NCI-H460 (cell line): ENCODE results near the gene ARHGEF17. TPM values are rescaled to one million over a fixed set of nuclear protein-coding genes. Genes with fewer than 3 reads are reported as not detected.
A peak's percentile ranks its signal among the peaks of the same experiment; 100 is the strongest.

Experiments
- DNase-seq: peaks from one replicate; pipeline ENCODE4 v3.0.0-alpha.2; 2016; ENCODE audit warnings: low read depth; ENCODE audit errors: extremely low read depth
- total RNA-seq: library from RNA; depleted of rRNA; stranded (reverse); fragments of >200 nt; shearing (Covaris generic); gene quantifications from 2 replicates; pipeline ENCODE4 v1.2.3, GENCODE V29; 2014

The ARHGEF17 gene
- total RNA-seq, 1 experiment from 2014 or later: 3.7 TPM

DNA sequence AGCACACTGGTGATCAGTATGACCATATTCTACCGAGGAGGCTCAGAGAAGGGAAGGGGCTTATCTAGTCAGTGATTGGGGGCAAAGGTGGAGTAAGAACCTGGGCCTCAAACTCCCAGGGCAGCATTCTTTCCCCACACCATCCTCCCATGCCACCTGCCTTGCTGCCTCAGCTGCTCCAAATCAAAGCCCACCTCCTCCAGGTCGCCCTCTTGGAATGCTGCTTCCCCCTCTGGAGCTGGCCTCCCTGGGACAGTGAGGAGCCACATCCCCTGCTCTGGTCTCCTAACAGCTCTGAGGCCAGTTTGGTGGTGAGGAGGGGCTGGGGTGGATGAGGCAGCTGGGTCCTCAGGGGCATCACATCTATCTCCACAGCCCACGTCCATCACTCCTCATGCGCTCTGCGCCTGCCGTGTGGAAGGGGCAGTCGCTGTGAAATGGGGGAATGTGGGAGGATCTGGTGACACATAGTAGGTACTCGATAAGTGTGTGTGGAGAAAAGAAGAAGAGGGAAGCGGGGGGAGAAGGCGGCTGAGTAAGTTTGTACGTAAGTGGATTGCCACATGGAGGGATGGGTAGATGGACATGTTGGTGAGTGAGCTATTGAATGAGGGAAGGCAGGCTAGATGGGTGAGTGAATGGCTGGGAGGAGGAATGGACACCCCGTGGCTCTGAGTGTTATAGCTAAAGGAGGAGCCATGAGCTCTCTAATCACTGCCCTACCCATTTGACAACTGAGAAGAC is 16.1 kb upstream of the ARHGEF17 start:
- DNase-seq: no peak

DNA sequence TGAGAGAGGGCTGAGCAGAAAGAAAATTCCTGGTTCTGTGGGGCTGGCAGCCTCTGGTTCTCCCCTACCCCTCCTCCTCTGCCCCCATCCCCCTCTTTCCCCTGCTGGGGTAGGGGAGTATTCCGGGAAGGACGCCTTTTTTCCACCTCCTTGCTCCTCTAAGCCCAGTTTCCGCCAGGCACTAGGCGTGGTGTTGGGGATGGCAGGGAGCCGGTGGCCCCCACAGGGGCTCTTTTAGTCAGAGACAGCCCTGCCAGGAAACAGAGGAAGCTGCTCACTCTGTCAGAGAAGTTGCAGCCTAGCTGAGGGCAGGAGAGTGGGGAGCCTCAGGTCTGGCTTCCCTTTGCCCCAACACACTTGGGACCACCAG is 15.6 kb upstream of the ARHGEF17 start:
- no peak for DNase-seq

DNA sequence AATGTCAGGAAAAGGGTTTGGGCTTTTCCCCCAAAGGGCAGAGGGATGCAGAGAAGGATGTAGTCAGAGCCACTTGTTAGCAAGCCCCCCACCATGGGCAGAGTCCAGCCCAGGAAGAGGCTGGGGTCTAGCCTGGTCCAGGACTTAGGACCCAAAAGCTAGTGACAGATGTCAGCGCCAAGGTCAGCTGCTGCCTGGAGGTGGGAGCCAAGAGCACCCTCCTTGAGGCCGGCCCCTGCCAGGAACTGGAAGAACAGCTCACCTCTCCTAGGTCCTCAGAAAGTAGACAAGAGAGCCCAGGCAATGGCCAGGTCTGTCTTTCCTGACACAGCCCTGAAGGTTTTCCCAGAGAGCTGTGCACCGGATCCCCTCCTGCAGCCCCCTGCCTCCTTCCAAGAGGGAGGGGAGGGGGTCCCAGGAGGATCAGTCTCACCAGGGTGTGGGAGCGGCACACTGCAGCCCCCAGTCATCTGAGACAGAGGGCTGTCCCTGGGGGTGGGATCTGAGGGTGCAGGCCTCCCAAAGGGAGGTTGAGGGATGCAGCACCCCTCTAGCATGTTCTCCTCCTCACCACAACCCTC is 14.6 kb upstream of the ARHGEF17 start:
- no peak for DNase-seq

DNA sequence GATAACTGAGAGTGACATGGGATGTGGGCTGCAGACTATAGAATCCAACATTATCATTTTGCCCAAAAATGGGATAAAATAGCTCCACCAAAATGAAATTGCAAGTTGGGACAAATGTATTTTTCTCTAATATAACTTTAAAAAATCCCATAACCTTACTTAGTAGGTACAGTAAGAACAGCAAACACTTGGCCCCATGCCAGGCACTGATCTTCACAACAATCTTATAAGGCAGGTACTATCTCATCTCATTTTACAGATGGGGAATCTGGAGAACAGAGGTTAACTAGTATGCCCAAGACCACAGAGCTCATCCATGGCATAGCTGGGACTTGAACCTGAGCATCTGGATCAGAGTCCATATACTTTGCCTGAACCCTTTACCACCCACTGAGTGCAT is 13.5 kb upstream of the ARHGEF17 start:
- DNase-seq: no peak

DNA sequence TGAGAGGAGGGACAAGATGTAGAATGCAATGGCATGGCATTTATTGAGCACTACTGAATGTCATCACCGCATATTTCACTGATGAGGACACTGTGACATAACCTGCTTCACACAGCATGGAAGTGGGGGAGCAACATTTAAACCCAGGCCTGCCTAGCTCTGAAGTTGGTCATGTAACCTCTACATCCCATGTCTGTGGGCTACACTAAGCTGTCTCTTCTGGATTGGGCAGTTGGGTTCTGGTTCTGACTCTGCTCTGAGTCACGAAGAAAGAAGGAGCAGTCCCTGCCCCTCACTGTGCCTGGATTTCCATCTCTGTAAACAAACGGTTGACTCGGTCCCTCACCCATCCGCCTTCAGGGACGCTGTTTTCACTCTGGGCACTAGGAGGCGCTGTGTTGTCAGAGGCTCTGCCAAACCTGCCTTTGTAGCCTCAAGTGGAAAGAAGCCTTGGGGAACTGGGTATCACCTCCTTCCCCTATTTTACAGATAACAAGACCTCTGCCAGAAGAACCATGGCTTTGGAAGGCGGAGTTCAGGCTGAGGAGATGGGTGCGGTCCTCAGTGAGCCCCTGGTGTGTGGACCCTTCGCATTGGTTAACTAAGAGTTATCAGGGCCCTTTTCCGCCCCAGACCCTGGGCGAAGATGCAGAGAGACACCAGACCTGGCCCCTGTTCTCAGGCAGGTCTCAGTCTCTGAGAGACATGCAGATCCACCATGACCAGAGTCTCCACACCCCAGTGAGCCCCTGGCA is 12.7 kb upstream of the ARHGEF17 start:
- DNase-seq: peak; percentile 62

DNA sequence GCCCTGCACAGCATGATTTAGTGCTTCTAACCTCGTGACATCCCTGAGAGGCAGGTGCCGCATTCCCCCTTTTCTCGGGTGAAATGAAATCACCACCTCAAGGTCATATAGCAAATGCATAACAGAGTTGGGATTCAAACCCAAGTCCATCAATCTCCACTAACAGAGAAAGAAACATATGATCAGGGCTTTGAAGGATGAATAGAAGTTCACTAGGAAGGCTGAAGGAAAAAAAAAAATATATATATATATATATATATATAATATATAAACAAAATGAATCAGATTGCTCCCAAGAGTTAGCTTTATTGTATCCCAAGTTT is 12.1 kb upstream of the ARHGEF17 start:
- no peak for DNase-seq

DNA sequence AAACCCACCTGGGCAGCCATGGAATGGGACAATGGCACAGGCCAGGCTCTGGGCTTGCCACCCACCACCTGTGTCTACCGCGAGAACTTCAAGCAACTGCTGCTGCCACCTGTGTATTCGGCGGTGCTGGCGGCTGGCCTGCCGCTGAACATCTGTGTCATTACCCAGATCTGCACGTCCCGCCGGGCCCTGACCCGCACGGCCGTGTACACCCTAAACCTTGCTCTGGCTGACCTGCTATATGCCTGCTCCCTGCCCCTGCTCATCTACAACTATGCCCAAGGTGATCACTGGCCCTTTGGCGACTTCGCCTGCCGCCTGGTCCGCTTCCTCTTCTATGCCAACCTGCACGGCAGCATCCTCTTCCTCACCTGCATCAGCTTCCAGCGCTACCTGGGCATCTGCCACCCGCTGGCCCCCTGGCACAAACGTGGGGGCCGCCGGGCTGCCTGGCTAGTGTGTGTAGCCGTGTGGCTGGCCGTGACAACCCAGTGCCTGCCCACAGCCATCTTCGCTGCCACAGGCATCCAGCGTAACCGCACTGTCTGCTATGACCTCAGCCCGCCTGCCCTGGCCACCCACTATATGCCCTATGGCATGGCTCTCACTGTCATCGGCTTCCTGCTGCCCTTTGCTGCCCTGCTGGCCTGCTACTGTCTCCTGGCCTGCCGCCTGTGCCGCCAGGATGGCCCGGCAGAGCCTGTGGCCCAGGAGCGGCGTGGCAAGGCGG is 11.4 kb upstream of the ARHGEF17 start:
- no peak for DNase-seq

DNA sequence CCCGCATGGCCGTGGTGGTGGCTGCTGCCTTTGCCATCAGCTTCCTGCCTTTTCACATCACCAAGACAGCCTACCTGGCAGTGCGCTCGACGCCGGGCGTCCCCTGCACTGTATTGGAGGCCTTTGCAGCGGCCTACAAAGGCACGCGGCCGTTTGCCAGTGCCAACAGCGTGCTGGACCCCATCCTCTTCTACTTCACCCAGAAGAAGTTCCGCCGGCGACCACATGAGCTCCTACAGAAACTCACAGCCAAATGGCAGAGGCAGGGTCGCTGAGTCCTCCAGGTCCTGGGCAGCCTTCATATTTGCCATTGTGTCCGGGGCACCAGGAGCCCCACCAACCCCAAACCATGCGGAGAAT is 10.9 kb upstream of the ARHGEF17 start:
- DNase-seq: no peak

DNA sequence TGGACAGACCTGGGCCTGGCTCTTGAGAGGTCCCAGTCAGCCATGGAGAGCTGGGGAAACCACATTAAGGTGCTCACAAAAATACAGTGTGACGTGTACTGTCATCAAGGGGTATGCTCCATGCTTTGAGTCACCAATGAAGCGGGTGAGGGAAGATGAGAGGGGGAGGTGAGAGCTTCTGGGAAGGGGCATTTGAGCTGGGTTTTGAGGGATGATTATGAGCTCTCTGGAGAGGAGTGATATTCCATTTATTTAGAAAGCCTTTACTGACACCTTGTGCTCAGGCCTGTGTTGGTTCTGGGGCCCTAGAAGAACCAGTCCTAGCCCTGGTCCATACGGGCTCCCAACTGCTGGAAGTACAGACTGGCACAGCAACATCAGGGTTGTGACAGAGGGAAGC is 10.4 kb upstream of the ARHGEF17 start:
- DNase-seq: no peak

DNA sequence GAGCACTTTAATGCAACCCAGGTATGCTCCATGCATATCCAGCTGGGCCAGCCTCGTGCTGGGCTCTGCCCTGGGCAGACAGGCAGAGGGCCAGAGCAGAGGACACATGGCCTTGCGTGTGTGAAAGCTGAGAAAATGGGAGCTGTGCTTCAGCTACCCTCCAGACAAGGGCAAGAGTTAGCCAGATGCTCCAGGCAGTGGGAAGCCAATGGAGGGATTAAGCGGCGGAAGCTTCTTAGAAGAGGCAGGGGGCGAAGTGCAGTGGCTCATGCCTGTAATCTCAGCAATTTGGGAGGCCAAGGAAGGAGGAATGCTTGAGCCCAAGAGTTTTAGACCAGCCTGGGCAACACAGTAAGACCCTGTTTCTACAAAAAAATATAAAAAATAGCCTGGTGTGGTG is 9.8 kb upstream of the ARHGEF17 start:
- DNase-seq: no peak

DNA sequence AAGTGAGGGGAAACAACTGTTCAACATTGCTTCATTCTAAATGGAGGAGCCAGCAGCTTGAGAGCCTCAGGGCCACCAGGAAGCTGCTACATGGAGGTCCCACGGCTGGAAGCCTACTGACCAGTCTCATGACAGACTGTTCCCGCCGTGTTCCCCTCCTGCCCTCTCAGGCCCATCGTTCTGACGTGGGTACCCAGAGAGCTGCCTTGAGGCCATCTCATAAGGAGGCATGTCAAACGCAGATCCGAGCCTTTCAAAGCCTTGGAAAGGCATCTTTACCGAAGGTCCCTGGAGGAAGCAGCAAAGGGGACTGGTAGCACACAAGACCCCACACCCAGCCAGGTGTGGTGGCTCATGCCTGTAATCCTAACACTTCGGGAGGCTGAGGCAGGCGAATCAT is 8.3 kb upstream of the ARHGEF17 start:
- DNase-seq: no peak

DNA sequence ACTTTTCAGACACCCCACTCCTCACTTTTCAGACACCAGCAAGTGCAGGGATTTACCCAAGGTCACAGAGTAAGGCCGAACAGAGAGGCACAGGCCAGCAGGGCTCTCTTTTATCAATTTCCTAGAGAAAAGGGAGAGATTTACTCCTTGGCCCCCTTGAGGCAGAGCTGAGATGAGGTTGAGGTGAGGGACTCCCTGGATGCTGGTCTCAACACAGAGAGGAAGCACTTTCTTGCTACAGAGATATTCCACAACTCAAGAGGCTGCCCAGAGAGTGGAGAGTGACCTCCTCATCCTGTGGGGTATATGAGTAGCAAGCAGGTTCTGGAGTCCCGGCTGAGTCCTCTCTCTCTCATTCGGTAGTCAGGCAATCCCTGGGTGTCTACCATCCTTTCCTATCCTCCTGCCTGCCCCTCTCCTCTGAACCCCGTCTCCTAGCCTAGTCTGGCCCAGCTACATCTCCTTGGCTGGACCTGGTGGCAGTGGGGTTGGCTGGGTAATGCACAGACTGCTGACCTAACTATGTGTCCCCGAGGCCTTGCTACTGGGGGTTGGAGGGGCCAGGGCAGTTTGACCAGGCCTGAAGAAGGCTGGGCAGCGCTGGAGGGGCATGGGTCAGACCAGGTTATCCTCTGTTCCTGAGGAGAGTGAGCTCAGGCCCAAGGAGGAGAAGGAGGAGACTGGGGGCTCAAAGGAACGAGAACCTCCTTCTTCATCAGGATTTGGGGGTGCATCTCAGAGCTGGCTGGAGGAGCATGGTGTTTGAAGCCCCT is 1.8 kb upstream of the ARHGEF17 start:
- no peak for DNase-seq

DNA sequence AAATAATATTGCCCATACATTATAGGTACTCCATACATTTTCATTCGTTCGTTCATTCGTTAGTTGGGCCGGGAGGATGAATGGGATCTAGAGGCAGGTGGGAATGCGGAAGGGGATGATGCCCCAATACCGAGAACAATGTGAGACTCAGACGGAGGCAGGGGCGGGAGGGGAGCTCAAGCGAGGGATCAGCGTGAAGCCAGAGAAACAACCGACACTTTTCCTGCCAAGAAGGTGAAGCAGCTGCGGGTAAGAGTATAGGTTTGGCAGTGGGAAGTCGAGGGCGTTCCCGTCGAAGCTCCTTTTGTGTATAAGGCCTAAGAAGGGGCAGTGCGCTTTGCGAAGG is 1.1 kb upstream of the ARHGEF17 start:
- no peak for DNase-seq

DNA sequence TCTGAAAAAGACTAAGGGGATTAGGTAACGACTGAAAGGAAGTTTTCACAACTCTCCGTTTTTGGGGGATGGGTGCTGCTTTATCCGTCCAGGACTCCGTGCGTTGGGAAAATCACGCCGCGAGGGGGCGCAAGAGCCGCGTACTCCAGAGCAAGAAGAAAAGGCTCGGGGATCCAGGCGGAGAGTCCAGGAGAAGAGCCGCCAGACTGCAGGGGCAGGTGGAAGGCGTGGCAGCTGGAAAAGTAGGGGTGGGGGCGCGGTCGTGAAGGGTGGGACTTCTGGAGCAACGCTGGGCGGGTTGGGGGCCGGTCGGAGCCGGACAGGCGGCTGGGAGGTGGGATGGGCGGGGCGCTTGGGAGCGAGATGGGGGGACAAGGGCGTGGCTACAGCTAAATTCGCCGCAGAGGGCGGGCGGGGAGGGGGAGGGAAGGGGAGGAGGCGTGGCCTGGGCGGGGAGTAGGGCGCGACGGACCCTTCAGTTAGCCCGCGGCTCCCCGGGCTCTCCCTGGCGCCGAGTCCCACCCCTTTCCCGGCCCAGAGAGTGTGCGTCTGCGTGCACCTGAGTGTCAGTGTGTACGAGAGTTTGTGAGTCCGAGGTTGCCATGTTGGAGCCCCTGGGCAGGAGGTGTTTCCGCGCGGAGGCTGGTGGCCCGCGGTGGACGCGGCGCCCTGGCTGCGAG is 613 bp upstream of the ARHGEF17 start:
- peak; percentile 92 for DNase-seq

DNA sequence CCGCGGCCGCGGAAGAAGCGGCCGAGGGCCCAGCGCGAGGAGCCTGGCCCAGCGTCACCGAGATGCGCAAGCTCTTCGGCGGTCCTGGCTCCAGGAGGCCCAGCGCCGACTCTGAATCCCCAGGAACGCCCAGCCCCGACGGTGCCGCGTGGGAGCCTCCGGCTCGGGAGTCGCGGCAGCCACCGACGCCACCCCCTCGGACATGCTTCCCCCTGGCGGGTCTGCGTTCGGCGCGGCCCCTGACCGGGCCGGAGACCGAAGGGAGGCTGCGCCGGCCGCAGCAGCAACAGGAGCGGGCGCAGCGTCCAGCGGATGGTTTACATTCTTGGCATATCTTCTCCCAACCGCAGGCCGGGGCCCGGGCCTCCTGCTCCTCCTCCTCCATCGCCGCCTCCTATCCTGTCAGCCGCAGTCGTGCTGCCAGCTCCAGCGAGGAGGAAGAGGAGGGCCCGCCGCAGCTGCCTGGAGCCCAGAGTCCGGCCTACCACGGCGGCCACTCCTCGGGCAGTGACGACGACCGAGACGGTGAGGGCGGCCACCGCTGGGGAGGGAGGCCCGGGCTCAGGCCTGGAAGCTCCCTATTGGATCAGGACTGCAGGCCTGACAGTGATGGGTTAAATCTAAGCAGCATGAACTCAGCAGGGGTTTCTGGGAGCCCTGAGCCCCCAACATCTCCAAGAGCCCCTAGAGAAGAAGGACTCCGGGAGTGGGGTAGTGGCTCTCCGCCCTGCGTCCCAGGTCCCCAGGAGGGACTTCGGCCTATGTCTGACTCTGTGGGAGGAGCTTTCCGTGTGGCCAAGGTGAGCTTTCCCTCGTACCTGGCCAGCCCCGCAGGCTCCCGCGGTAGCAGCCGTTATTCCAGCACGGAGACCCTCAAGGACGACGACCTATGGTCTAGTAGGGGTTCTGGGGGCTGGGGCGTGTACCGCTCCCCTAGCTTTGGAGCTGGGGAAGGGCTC is 1.2 kb downstream of the ARHGEF17 start:
- peak; percentile 64 for DNase-seq

DNA sequence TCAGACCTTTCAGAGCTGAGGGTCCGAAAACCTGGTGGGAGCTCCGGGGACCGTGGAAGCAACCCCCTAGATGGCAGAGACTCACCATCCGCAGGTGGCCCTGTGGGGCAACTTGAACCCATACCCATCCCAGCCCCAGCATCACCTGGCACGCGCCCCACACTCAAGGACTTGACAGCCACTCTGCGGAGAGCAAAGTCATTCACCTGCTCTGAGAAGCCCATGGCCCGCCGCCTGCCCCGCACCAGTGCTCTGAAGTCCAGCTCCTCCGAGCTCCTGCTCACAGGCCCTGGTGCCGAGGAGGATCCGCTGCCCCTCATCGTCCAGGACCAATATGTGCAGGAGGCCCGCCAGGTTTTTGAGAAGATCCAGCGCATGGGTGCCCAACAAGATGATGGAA is 2.0 kb downstream of the ARHGEF17 start:
- no peak for DNase-seq

DNA sequence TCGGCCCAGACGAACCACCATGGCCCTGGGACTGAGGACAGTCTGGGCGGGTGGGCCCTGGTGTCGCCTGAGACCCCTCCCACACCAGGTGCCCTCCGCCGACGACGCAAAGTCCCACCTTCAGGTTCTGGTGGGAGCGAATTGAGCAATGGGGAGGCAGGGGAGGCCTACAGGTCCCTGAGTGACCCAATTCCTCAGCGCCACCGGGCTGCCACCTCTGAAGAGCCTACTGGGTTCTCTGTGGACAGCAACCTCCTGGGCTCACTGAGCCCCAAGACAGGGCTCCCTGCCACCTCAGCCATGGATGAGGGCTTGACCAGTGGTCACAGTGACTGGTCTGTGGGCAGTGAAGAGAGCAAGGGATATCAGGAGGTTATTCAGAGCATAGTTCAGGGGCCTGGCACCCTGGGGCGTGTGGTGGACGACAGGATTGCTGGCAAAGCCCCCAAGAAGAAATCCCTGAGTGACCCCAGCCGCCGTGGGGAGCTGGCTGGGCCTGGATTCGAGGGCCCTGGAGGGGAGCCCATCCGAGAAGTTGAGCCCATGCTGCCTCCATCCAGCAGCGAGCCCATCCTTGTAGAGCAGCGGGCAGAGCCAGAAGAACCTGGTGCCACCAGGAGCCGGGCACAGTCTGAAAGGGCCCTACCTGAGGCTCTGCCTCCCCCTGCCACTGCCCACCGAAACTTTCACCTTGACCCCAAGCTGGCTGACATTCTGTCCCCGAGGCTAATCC is 2.8 kb downstream of the ARHGEF17 start:
- DNase-seq: no peak

DNA sequence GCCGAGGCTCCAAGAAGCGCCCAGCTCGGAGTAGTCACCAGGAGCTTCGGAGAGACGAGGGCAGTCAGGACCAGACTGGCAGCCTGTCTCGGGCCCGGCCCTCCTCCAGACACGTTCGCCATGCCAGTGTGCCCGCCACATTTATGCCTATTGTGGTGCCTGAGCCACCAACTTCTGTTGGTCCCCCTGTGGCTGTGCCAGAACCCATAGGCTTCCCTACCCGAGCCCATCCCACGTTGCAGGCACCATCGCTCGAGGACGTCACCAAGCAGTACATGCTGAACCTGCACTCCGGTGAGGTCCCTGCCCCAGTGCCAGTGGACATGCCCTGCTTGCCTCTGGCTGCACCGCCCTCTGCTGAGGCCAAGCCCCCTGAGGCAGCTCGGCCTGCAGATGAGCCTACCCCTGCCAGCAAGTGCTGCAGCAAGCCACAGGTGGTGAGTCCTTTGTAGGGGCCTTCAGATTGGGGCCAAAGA is 3.4 kb downstream of the ARHGEF17 start:
- DNase-seq: no peak
